B cell (primary cell): Measurements from ENCODE around the gene TIGD1. TPM values are rescaled to one million over a fixed set of nuclear protein-coding genes. Genes with fewer than 3 reads are reported as not detected.

Experiments
- ATAC-seq: fragments of 200-7000 bp; cut with Tn5 transposase; one replicate; pipeline ENCODE4 v1.10.0; 2021; ENCODE audit warnings: low read depth, mild to moderate bottlenecking, moderate number of reproducible peaks, moderate library complexity
- CTCF ChIA-PET: fragments of 350-600 bp; sonication (Branson Sonifier 250); formaldehyde crosslinking; loops from one replicate; lab custom pipeline; 2021; ENCODE audit warnings: antibody characterized with exemption, inconsistent platforms; lab: Charles Lee
- POLR2A ChIA-PET: fragments of 350-600 bp; sonication (Branson Sonifier 250); formaldehyde crosslinking; loops from one replicate; lab custom pipeline; 2021; ENCODE audit warnings: antibody characterized with exemption; lab: Charles Lee
- DNase-seq: peaks from one replicate; pipeline ENCODE4 v3.0.0; 2013
- H2AFZ ChIP-seq: 2 replicates; pipeline ENCODE4 v1.6.1; 2012; ENCODE audit warnings: mild to moderate bottlenecking, low read depth, low read length; ENCODE audit not compliant: insufficient read depth, poor library complexity, severe bottlenecking
- H3K27ac ChIP-seq, 2 donors: 1 replicate in 1 of 2; 2 replicates in 1 of 2; pipeline ENCODE4 v1.5.1; 2012 to 2013; ENCODE audit warnings: low read length in 2 of 2, mild to moderate bottlenecking in 2 of 2, moderate library complexity in 1 of 2
- H3K27me3 ChIP-seq, 4 experiments: fragments of 200-600 bp in 1 of 4; sonication (generic) in 1 of 4; replicated peaks in 1 of 4; 1 replicate in 2 of 4; 2 replicates in 2 of 4; pipeline versions ENCODE4 v1.6.1 to v1.7.0; 2013 to 2016; ENCODE audit warnings: low read length in 3 of 4, mild to moderate bottlenecking in 2 of 4, mixed read lengths in 1 of 4, moderate library complexity in 1 of 4; ENCODE audit not compliant: insufficient read depth in 4 of 4, control insufficient read depth in 3 of 4; ENCODE audit errors: control extremely low read depth in 1 of 4
- H3K36me3 ChIP-seq, 2 experiments: replicated peaks in 1 of 2; 1 replicate in 1 of 2; 2 replicates in 1 of 2; pipeline versions ENCODE4 v1.6.1 to v1.7.1; 2013; ENCODE audit warnings: low read length in 1 of 2; ENCODE audit not compliant: insufficient read depth in 2 of 2, control insufficient read depth in 1 of 2; ENCODE audit errors: control extremely low read depth in 1 of 2, extremely low read depth in 1 of 2
- H3K4me1 ChIP-seq, 2 donors: fragments of 200-600 bp in 1 of 2; sonication (generic) in 1 of 2; 1 replicate in 1 of 2; 2 replicates in 1 of 2; pipeline versions ENCODE4 v1.5.1 to v1.6.1; 2013 to 2017; ENCODE audit warnings: low read length in 2 of 2; ENCODE audit not compliant: control insufficient read depth in 2 of 2, insufficient read depth in 2 of 2
- H3K4me2 ChIP-seq: replicated peaks from 2 replicates; pipeline ENCODE3; 2012; ENCODE audit warnings: mild to moderate bottlenecking, low read depth, low read length; ENCODE audit not compliant: poor library complexity, severe bottlenecking
- H3K4me3 ChIP-seq, 5 experiments: fragments of 200-600 bp in 1 of 5; sonication (generic) in 1 of 5; 1 replicate in 3 of 5; 2 replicates in 2 of 5; pipeline versions ENCODE4 v1.5.1 to v1.7.0; 2011 to 2016; ENCODE audit warnings: low read length in 4 of 5, mild to moderate bottlenecking in 4 of 5, low read depth in 2 of 5, control low read depth in 1 of 5, moderate library complexity in 1 of 5; ENCODE audit not compliant: insufficient read depth in 1 of 5; ENCODE audit errors: control extremely low read depth in 1 of 5, extremely low read depth in 1 of 5
- H3K79me2 ChIP-seq: fragments of 200-600 bp; sonication (generic); one replicate; pipeline ENCODE4 v1.6.0; 2016; ENCODE audit warnings: low read length; ENCODE audit not compliant: control insufficient read depth, insufficient read depth
- H3K9ac ChIP-seq: fragments of 200-600 bp; sonication (generic); 2 replicates; pipeline ENCODE4 v1.6.1; 2017; ENCODE audit warnings: mild to moderate bottlenecking, low read length, moderate library complexity
- H3K9me3 ChIP-seq, 3 donors: one replicate each; pipeline versions ENCODE4 v1.6.1 to v1.7.1; 2013; ENCODE audit warnings: low read length in 2 of 3; ENCODE audit not compliant: control insufficient read depth in 2 of 3, insufficient read depth in 1 of 3; ENCODE audit errors: control extremely low read depth in 1 of 3
- H4K20me1 ChIP-seq: 2 replicates; pipeline ENCODE4 v1.6.0; 2012; ENCODE audit warnings: mild to moderate bottlenecking, low read length; ENCODE audit not compliant: insufficient read depth, control insufficient read depth, poor library complexity, severe bottlenecking
- H3K27ac Mint-ChIP-seq: one replicate; pipeline ENCODE4 v1.8.0; 2021; ENCODE audit warnings: mixed read lengths
- H3K27me3 Mint-ChIP-seq: one replicate; pipeline ENCODE4 v1.8.0; 2021; ENCODE audit warnings: mixed read lengths
- H3K4me1 Mint-ChIP-seq: one replicate; pipeline ENCODE4 v1.8.0; 2021; ENCODE audit warnings: mixed read lengths
- H3K4me3 Mint-ChIP-seq: one replicate; pipeline ENCODE4 v1.8.0; 2021; ENCODE audit warnings: mixed read lengths
- H3K9me3 Mint-ChIP-seq: one replicate; pipeline ENCODE4 v1.8.0; 2022; ENCODE audit warnings: mixed read lengths; ENCODE audit not compliant: insufficient read depth
- EZH2 ChIP-seq: IDR thresholded peaks from 2 replicates; pipeline ENCODE4 v1.6.1; 2012; ENCODE audit warnings: borderline replicate concordance, low read depth, mild to moderate bottlenecking, moderate library complexity, low read length; ENCODE audit not compliant: insufficient read depth, poor library complexity, severe bottlenecking
- WGBS: methylation state at CpG from one replicate; pipeline ENCODE4 v1.1.5; 2013; ENCODE audit warnings: missing lambda C conversion rate; ENCODE audit not compliant: insufficient coverage; 5-methylcytosine and 5-hydroxymethylcytosine counted together
- intact Hi-C: fragments of 100-400 bp; cut with micrococcal nuclease; formaldehyde crosslinking; loops from one replicate; pipeline ENCODE4 v1.10.0; 2022
- polyA plus RNA-seq: library from polyadenylated mRNA; depleted of rRNA; stranded (reverse); fragments of >200 nt; gene quantifications from 2 replicates; pipeline ENCODE4 v1.2.3, GENCODE V29; 2012
- total RNA-seq, 2 donors: library from RNA; stranded (reverse); fragments of 120-200 nt in 1 of 2; gene quantifications; 1 replicate in 1 of 2; 2 replicates in 1 of 2; pipeline versions ENCODE4 v1.2.3 to v1.2.4, GENCODE V29; 2013 to 2022
- TF ChIP-seq, protein P1 (sequence below): fragments of 200-600 bp; IDR thresholded peaks from one replicate; pipeline ENCODE4 v1.8.0; 2022; ENCODE audit warnings: antibody characterized with exemption, mild to moderate bottlenecking

TIGD1 gene
- total and polyA plus RNA-seq, 2 donors (not counting 1 experiment from before 2014, with no cell fraction given) = 7.6 to 13.6 TPM

DNA sequence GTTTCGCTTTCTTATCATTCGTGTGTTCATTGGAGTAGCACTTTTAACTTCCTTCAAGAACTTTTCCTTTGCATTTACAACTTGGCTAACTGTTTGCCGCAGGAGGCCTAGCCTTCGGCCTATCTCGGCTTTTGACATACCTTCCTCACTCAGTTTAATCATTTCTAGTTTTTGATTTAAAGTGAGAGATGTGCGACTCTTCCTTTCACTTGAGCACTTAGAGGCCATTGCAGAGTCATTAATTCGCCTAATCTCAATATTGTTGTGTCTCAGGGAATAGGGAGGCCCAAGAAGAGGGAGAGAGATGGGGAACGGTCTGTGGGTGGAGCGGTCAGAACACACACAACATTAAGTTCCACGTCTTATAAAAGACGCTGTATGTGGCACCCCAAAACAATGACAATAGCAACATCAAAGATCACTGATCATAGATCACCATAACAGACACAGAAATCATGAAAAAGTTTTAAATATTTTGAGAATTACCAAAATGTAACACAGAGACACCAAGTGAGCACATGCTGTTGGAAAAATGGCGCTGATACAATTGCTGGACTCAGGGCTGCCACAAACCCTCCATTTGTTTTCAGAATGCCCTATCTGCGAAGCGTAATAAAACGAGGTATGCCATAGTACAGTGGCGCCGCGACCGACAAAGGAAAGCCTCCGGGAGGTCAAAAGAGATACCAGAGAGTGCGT is 553 bp downstream of the TIGD1 start:
- H3K4me1 Mint-ChIP-seq = peaks cover 62% of the 10 kb centered on the region
- no peak for DNase-seq
- peak overlapping the region; percentile 83 for H3K4me2 ChIP-seq
- TF ChIP-seq EZH2 = no peak
- TF ChIP-seq, protein P1, sequence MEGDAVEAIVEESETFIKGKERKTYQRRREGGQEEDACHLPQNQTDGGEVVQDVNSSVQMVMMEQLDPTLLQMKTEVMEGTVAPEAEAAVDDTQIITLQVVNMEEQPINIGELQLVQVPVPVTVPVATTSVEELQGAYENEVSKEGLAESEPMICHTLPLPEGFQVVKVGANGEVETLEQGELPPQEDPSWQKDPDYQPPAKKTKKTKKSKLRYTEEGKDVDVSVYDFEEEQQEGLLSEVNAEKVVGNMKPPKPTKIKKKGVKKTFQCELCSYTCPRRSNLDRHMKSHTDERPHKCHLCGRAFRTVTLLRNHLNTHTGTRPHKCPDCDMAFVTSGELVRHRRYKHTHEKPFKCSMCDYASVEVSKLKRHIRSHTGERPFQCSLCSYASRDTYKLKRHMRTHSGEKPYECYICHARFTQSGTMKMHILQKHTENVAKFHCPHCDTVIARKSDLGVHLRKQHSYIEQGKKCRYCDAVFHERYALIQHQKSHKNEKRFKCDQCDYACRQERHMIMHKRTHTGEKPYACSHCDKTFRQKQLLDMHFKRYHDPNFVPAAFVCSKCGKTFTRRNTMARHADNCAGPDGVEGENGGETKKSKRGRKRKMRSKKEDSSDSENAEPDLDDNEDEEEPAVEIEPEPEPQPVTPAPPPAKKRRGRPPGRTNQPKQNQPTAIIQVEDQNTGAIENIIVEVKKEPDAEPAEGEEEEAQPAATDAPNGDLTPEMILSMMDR = no peak
- peak overlapping the region; percentile 88 for H3K9ac ChIP-seq
- WGBS = 8% methylated on average over 11 of the region's 21 CpGs
- H4K20me1 ChIP-seq = peaks cover 32% of the 10 kb centered on the region
- peak overlapping the region; percentile 91 to 96 for H3K27ac ChIP-seq
- H3K27ac Mint-ChIP-seq = peak overlapping the region; percentile 96
- H3K27me3 Mint-ChIP-seq = no peaks in the 10 kb centered on the region
- ChIA-PET POLR2A (interaction anchor here (0.8 kb wide), 1 partner anchor 589 kb away, joined by 3 read pairs; the partner anchor contains the start of gene DIS3L2), CTCF (no interaction called here)
- H3K27me3 ChIP-seq = no peaks in the 10 kb centered on the region
- peak overlapping the region; percentile 95 for H3K4me3 Mint-ChIP-seq
- peaks cover 79% of the 10 kb centered on the region for H3K79me2 ChIP-seq
- intact Hi-C loops = loop anchor here (2.0 to 10.0 kb wide), 3 partner anchors 147 to 1495 kb away; partner anchors contain the start of genes GIGYF2, PDE6D and PSMD1
- H3K9me3 ChIP-seq = no peaks in the 10 kb centered on the region
- peak overlapping the region; percentile 88 for H2AFZ ChIP-seq
- H3K36me3 ChIP-seq = peaks cover 3 to 28% of the 10 kb centered on the region in 2 experiments
- peak overlapping the region; percentile 65 to 92 (median 78) for H3K4me3 ChIP-seq
- no peaks in the 10 kb centered on the region for H3K9me3 Mint-ChIP-seq
- no peak for ATAC-seq
- peaks cover 14 to 38% of the 10 kb centered on the region in 2 donors for H3K4me1 ChIP-seq

DNA sequence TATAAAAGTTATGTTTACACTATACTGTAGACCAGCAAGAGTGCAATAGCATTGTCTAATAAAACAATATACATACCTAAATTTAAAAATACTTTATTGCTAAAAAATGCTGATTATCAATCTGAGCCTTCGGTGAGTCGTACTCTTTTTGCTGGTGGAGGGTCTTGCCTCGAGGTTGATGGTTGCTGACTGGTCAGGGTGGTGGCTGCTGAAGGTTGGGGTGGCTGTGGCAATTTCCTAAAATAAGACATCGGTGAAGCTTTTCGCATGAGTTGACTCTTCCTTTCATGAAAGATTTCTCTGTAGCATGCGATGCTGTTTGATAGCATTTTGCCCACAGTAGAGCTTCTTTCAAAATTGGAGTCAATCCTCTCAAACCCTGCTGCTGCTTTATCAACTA is 2.4 kb downstream of the TIGD1 start:
- ChIA-PET CTCF (interaction anchor here (0.9 kb wide), 1 partner anchor 206 kb away, joined by 3 read pairs; no protein-coding TSS in a partner anchor), POLR2A (no interaction called here)
- Histone ChIP-seq H3K27ac (no peak overlapping the region), H3K9ac (no peak overlapping the region), H3K79me2 (peaks cover 72% of the 10 kb centered on the region), H3K36me3 (peaks cover 3 to 24% of the 10 kb centered on the region in 2 experiments), H3K9me3 (no peaks in the 10 kb centered on the region), H3K4me1 (peaks cover 14 to 28% of the 10 kb centered on the region in 2 donors), H3K4me2 (no peak overlapping the region), H4K20me1 (peaks cover 21% of the 10 kb centered on the region), H3K27me3 (no peaks in the 10 kb centered on the region), H2AFZ (no peak overlapping the region), H3K4me3 (no peak overlapping the region)
- DNase-seq (no peak), ATAC-seq (no peak)
- 96% methylated on average over 3 of the region's 6 CpGs for WGBS
- intact Hi-C loops = no loop called here
- H3K9me3 Mint-ChIP-seq = no peaks in the 10 kb centered on the region
- H3K4me1 Mint-ChIP-seq = peaks cover 46% of the 10 kb centered on the region
- H3K27ac Mint-ChIP-seq = no peak overlapping the region
- TF ChIP-seq, protein P1 = no peak
- no peak for TF ChIP-seq EZH2
- no peak overlapping the region for H3K4me3 Mint-ChIP-seq
- no peaks in the 10 kb centered on the region for H3K27me3 Mint-ChIP-seq
